Activated CD4-positive, CD25-positive, alpha-beta regulatory T cell treated with anti-CD3 and anti-CD28 coated beads, Interleukin-2, amount 50 U/mL, for 16 hours (primary cell): ENCODE results near the gene ACE.

ENCODE experiments used
- DNase-seq: peaks from one replicate; pipeline ENCODE4 v3.0.0-alpha.2; 2020; ENCODE audit warnings: low read depth, low spot score

The ACE gene

GRCh38 chr17:63476854-63477479 lies at the start of gene ACE:
ACE (plus strand) TSS chr17:63477061; CDS start chr17:63477095, 34 bp downstream.
- no peak for DNase-seq

- DNase-seq = no peak
Measured at GRCh38 chr17:63429766-63430165, 47.1 kb upstream of the ACE start.

GRCh38 chr17:63430223-63430622 lies 46.6 kb upstream of the ACE start:
- no peak for DNase-seq

GRCh38 chr17:63431618-63431938 lies 45.3 kb upstream of the ACE start:
- no peak for DNase-seq

GRCh38 chr17:63431939-63432804 lies 44.7 kb upstream of the ACE start:
- DNase-seq = no peak

- DNase-seq = no peak
Measured at GRCh38 chr17:63433746-63434591, 42.9 kb upstream of the ACE start.

GRCh38 chr17:63434951-63435571 lies 41.8 kb upstream of the ACE start:
- DNase-seq = no peak

- no peak for DNase-seq
Measured at GRCh38 chr17:63435681-63436522, 41.0 kb upstream of the ACE start.

GRCh38 chr17:63436523-63437110 lies 40.2 kb upstream of the ACE start:
- no peak for DNase-seq

GRCh38 chr17:63437287-63438091 lies 39.4 kb upstream of the ACE start:
- no peak for DNase-seq

- DNase-seq = no peak
Measured at GRCh38 chr17:63438092-63439051, 38.5 kb upstream of the ACE start.

- DNase-seq = no peak
Measured at GRCh38 chr17:63439687-63440086, 37.2 kb upstream of the ACE start.

- no peak for DNase-seq
Measured at GRCh38 chr17:63440127-63440769, 36.6 kb upstream of the ACE start.

GRCh38 chr17:63440770-63441335 lies 36.0 kb upstream of the ACE start:
- DNase-seq = no peak

- DNase-seq = no peak
Measured at GRCh38 chr17:63441654-63442053, 35.2 kb upstream of the ACE start.

GRCh38 chr17:63442074-63442473 lies 34.8 kb upstream of the ACE start:
- no peak for DNase-seq

- DNase-seq = no peak
Measured at GRCh38 chr17:63442549-63443035, 34.3 kb upstream of the ACE start.

- DNase-seq = no peak
Measured at GRCh38 chr17:63443053-63443452, 33.8 kb upstream of the ACE start.
